Measurements from ENCODE around the gene TTC39C. TPM values are rescaled to one million over a fixed set of nuclear protein-coding genes. Genes with fewer than 3 reads are reported as not detected.

TTC39C gene
- total RNA-seq, 1 donor, result 54.4 TPM

DNA sequence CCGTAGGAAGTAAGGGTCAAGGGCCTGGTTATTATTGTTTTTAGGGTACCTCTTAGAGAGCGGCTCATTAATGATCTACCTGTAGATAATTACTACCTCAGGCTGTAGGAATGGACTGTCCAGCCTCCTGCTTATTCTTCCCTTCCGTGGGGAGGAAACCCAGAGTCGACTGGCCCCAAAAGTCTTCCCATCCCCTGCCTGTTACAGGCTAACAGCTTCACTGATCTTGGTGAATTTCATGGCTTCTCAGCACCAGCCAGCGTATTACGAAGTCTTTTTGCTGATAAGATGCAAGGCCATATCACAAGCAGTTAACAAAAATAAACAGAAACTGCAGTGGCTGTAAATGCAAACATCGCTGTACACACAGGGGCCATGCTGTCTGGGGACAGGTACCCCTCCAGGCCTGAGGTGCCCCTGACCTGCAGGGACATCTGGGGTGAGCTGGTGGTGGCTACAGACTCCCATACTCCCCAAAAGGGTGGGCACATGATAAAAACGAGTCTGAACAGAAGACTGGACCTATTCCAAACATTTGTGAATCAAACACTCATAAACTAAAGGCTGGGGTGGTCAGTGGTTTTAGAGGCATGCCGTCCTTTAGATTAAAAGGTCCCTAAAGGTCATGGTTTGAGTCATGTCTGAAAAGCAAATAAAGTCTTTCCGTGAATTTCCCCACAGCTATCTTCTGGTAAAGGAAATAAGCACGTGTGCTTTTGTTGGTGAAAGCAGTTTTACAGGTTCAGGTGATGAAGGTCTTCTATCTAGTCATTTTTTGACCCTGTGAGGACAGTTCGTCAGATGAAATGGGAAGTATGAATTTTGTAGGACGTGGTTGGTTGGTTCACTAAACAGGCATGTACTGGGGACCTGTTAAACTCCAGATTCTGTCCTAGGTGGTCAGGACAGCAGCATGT, 36.7 kb downstream of the TTC39C start:
- TF ChIP-seq, protein P1, sequence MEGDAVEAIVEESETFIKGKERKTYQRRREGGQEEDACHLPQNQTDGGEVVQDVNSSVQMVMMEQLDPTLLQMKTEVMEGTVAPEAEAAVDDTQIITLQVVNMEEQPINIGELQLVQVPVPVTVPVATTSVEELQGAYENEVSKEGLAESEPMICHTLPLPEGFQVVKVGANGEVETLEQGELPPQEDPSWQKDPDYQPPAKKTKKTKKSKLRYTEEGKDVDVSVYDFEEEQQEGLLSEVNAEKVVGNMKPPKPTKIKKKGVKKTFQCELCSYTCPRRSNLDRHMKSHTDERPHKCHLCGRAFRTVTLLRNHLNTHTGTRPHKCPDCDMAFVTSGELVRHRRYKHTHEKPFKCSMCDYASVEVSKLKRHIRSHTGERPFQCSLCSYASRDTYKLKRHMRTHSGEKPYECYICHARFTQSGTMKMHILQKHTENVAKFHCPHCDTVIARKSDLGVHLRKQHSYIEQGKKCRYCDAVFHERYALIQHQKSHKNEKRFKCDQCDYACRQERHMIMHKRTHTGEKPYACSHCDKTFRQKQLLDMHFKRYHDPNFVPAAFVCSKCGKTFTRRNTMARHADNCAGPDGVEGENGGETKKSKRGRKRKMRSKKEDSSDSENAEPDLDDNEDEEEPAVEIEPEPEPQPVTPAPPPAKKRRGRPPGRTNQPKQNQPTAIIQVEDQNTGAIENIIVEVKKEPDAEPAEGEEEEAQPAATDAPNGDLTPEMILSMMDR (IDR thresholded peaks at IDR 0.05; ENCODE audit: insufficient read depth, low read depth, low read length), result no peak
- peak; percentile 79 for DNase-seq (ENCODE audit: low read depth)
- H3K4me3 ChIP-seq (ENCODE audit: low read depth, low read length), result no peak overlapping the region

DNA sequence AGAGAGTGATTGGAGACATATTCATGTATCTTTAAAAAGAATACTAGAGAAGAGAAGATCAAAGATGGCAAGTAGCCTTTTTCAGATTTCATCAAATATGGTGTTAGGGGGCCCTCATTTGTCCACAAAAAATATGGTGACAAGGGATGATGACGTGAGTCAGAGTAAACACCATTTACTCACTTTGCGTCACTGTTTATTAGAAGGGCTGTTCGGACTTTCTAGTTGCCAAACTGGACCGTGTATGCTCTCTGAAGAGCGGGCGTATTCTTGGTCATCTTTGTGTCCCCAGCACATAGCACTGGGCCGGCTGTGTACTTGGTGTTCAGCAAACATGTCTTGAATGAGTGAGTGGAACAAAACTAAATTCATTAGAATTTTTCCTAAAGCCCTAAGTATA, 37.5 kb downstream of the TTC39C start:
- no peak overlapping the region for H3K4me3 ChIP-seq (ENCODE audit: low read depth, low read length)
- peak; percentile 11 for DNase-seq (ENCODE audit: low read depth)
- TF ChIP-seq, protein P1 (IDR thresholded peaks at IDR 0.05; ENCODE audit: insufficient read depth, low read depth, low read length), result no peak

DNA sequence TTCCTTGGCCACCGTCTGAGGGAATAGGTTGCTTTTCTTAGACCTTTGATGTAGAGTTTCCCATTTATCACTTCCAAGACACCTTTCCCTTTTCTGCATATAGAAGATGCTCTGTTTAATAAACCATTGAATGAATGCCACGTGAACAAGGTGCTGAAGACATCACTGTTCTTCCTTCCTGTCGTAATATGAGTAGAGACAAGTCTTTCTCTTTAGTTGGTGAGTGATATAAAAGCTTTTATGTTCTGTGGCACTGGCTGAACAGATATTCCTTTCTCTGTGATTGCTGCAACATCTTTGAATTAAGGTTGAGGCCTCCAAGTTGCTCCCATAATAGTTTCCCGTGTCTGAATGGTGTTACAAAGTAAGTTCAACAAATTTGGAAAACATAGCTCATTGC, 38.7 kb downstream of the TTC39C start:
- TF ChIP-seq, protein P1 (IDR thresholded peaks at IDR 0.05; ENCODE audit: insufficient read depth, low read depth, low read length), result no peak
- DNase-seq (ENCODE audit: low read depth), result no peak
- no peak overlapping the region for H3K4me3 ChIP-seq (ENCODE audit: low read depth, low read length)

DNA sequence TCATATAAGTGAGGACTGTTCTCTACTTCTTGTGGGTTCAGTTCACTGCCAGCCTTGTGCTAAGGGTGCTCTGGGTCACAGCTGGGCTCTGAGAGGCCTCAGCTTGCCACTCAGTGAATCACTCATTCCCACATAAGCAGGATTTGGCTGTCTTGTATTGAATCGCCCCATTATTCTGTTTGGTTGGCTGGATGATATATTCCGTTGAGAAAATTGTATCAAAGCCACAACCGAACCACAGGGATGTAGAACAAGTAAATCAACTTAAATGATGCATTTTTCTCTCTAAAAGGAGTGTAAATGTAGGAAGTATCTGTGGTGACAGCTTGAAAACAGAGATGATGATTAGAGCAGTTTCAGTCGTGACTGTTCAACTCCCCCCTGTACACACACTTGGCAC, 39.6 kb downstream of the TTC39C start:
- H3K4me3 ChIP-seq (ENCODE audit: low read depth, low read length), result no peak overlapping the region
- TF ChIP-seq, protein P1 (IDR thresholded peaks at IDR 0.05; ENCODE audit: insufficient read depth, low read depth, low read length), result no peak
- DNase-seq (ENCODE audit: low read depth), result no peak

DNA sequence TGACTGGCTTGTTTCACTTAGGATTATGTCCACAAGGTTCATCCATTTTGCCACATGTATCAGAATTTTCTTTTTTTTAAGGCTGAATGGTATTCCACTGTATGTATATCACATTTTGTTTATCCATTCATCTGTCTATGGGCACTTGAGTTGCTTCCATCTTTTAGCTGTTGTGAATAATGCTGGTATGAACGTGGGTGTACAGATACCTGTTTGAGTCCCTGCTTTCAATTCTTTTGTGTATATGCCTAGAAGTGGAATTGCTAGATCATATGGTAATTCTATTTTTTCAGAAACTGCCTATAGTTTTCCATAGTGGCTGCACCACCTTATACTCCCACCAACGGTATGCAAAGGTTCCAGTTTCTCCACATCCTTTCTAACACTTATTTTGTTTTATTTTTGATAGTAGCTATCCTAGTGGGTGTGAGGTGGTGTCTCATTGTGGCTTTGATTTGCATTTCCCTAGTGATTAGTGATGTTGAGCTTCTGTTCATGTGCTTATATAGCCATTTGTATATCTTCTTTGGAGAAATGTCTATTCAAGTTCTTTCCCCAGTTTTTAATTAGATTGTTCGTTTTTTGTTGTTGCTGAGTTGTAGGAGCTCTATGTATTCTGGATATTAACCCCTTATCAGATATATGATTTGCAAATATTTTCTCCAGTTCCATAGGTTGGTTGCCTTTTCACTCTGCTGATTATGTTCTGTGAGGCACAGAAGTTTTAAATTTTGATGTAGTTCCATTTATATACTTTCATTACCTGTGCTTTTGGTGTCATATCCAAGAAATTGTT, 40.7 kb downstream of the TTC39C start:
- H3K4me3 ChIP-seq (ENCODE audit: low read depth, low read length), result no peak overlapping the region
- DNase-seq (ENCODE audit: low read depth), result no peak
- TF ChIP-seq, protein P1 (IDR thresholded peaks at IDR 0.05; ENCODE audit: insufficient read depth, low read depth, low read length), result no peak

DNA sequence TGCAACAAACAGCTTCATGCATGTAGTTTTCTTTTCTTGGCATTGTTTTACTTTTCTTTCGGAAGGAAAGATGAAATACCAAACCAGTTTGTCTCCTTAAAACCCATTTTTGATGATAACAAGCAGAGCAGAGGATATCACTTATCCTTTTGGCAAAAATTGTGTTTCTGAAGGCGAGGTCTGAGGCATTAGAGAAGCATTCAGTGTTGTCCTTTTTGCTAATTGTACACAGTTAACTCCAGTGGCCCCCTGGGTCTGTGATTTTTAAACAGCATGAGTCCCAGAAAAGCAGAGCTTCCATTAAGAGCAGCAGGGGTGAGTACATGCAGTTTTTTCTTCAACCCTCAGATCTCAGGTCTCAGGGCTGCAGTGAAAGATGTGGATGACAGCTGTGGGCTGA, 41.3 kb downstream of the TTC39C start:
- DNase-seq (ENCODE audit: low read depth), result peak; percentile 58
- TF ChIP-seq, protein P1 (IDR thresholded peaks at IDR 0.05; ENCODE audit: insufficient read depth, low read depth, low read length), result no peak
- no peak overlapping the region for H3K4me3 ChIP-seq (ENCODE audit: low read depth, low read length)
